HCT116 (cell line): ENCODE results near the gene LMO7. TPM values are rescaled to one million over a fixed set of nuclear protein-coding genes. Genes with fewer than 3 reads are reported as not detected.
A peak's percentile ranks its signal among the peaks of the same experiment; 100 is the strongest.

ENCODE experiments used
- ATAC-seq: fragments of 200-7000 bp; cut with Tn5 transposase; 2 replicates; pipeline ENCODE4 v1.9.1; 2020; ENCODE audit warnings: mild to moderate bottlenecking, moderate library complexity
- BruUV-seq: library from RNA; stranded (reverse); fragments of 400-500 nt; replicated peaks from 2 replicates; lab custom pipeline; 2021; lab: Mats Ljungman, UMichigan
- CTCF ChIA-PET: fragments of 300-600 bp; sonication (Branson Sonifier 250); formaldehyde crosslinking; loops from one replicate; lab custom pipeline; 2021; ENCODE audit warnings: antibody characterized with exemption; lab: Charles Lee
- POLR2A ChIA-PET: fragments of 300-600, 350-600 bp; sonication (Branson Sonifier 250); formaldehyde crosslinking; loops from one replicate; lab custom pipeline; 2021; ENCODE audit warnings: antibody characterized with exemption; lab: Charles Lee
- RAD21 ChIA-PET, 2 experiments: fragments of 300-600 bp; sonication (Branson Sonifier 250); formaldehyde crosslinking; loops; one replicate each; lab custom pipeline; 2023; ENCODE audit warnings: low total read pairs in 2 of 2; ENCODE audit not compliant: uncharacterized antibody in 2 of 2, unreplicated experiment in 2 of 2, low non-redundant PET in 1 of 2; lab: Charles Lee
- DNase-seq: peaks from one replicate; pipeline ENCODE4 v3.0.0-alpha.2; 2010; ENCODE audit warnings: low read depth, low spot score
- H2AFZ ChIP-seq: fragments of 200-600 bp; shearing (Covaris generic), sonication (generic); 2 replicates; pipeline ENCODE4 v1.6.1; 2017; ENCODE audit warnings: low read depth, mixed run types, mixed read lengths, antibody characterized with exemption, low read length; ENCODE audit not compliant: poor library complexity, severe bottlenecking
- H3K27ac ChIP-seq: 2 replicates; pipeline ENCODE4 v1.5.1; 2012; ENCODE audit warnings: low read depth, low read length
- H3K27me3 ChIP-seq: fragments of 200-600 bp; sonication (generic); 2 replicates; pipeline ENCODE4 v1.6.1; 2016; ENCODE audit warnings: mixed run types, low read length, mixed read lengths; ENCODE audit not compliant: insufficient read depth
- H3K36me3 ChIP-seq, 2 experiments: fragments of 200-500 bp in 1 of 2; fragments of 200-600 bp in 1 of 2; sonication (Bioruptor generic) in 1 of 2; sonication (generic) in 1 of 2; 2 replicates each; pipeline versions ENCODE4 v1.5.1 to v1.6.1; 2014 to 2016; ENCODE audit warnings: low read length in 2 of 2, inconsistent platforms in 1 of 2, mixed read lengths in 1 of 2, mixed run types in 1 of 2; ENCODE audit not compliant: insufficient read depth in 2 of 2, control insufficient read depth in 1 of 2
- H3K4me1 ChIP-seq, 2 experiments: fragments of 200-600 bp in 1 of 2; sonication (generic) in 1 of 2; 2 replicates each; pipeline versions ENCODE4 v1.5.1 to v1.6.1; 2012 to 2017; ENCODE audit warnings: low read length in 2 of 2, inconsistent platforms in 1 of 2, mild to moderate bottlenecking in 1 of 2, mixed read lengths in 1 of 2, mixed run types in 1 of 2, moderate library complexity in 1 of 2; ENCODE audit not compliant: insufficient read depth in 2 of 2, control insufficient read depth in 1 of 2
- H3K4me2 ChIP-seq: fragments of 200-600 bp; sonication (generic); 2 replicates; pipeline ENCODE4 v1.6.1; 2017; ENCODE audit warnings: mixed run types, low read length, mixed read lengths
- H3K4me3 ChIP-seq, 2 experiments: fragments of 200-600 bp in 1 of 2; sonication (generic) in 1 of 2; replicated peaks in 1 of 2; 2 replicates each; pipeline ENCODE4 v1.5.1; 2011 to 2016; ENCODE audit warnings: low read length in 2 of 2, control low read depth in 1 of 2, low read depth in 1 of 2, mild to moderate bottlenecking in 1 of 2, mixed read lengths in 1 of 2, mixed run types in 1 of 2
- H3K79me2 ChIP-seq: fragments of 200-600 bp; sonication (generic); 2 replicates; pipeline ENCODE4 v1.6.1; 2017; ENCODE audit warnings: mild to moderate bottlenecking, mixed run types, low read length, moderate library complexity, mixed read lengths; ENCODE audit not compliant: insufficient read depth
- H3K9ac ChIP-seq: fragments of 200-600 bp; sonication (generic); 2 replicates; pipeline ENCODE4 v1.6.1; 2016; ENCODE audit warnings: low read length, mixed read lengths
- H3K9me2 ChIP-seq: fragments of 200-600 bp; sonication (generic), shearing (Covaris generic); 2 replicates; pipeline ENCODE4 v1.6.1; 2017; ENCODE audit warnings: mixed run types, mild to moderate bottlenecking, moderate library complexity; ENCODE audit not compliant: insufficient read depth
- H3K9me3 ChIP-seq, 2 experiments: fragments of 200-500 bp in 1 of 2; fragments of 200-600 bp in 1 of 2; sonication (Bioruptor generic) in 1 of 2; sonication (generic) in 1 of 2; 2 replicates each; pipeline ENCODE4 v1.6.1; 2014 to 2017; ENCODE audit warnings: low read length in 2 of 2, mixed read lengths in 2 of 2, inconsistent platforms in 1 of 2, low read depth in 1 of 2, mild to moderate bottlenecking in 1 of 2, mixed run types in 1 of 2, moderate library complexity in 1 of 2; ENCODE audit not compliant: control insufficient read depth in 1 of 2, insufficient read depth in 1 of 2
- H4K20me1 ChIP-seq: fragments of 200-600 bp; sonication (generic), shearing (Covaris generic); 2 replicates; pipeline ENCODE4 v1.6.1; 2017; ENCODE audit warnings: mixed run types, mild to moderate bottlenecking, moderate library complexity; ENCODE audit not compliant: insufficient read depth
- CBX3 ChIP-seq: IDR thresholded peaks from 2 replicates; pipeline ENCODE4 v1.6.1; 2012; ENCODE audit warnings: low read depth
- CEBPB ChIP-seq: IDR thresholded peaks from 2 replicates; pipeline ENCODE4 v1.6.1; 2012; ENCODE audit warnings: low read depth
- EGR1 ChIP-seq: IDR thresholded peaks from 2 replicates; pipeline ENCODE4 v1.6.1; 2012; ENCODE audit warnings: low read depth
- EZH2 ChIP-seq: fragments of 200-600 bp; sonication (generic); IDR thresholded peaks from 2 replicates; pipeline ENCODE4 v1.6.1; 2017; ENCODE audit warnings: antibody characterized with exemption, mixed run types
- EZH2phosphoT487 ChIP-seq: fragments of 200-600 bp; IDR thresholded peaks from 2 replicates; pipeline ENCODE4 v1.6.1; 2018; ENCODE audit warnings: antibody characterized with exemption, borderline replicate concordance
- JUND ChIP-seq: IDR thresholded peaks from 2 replicates; pipeline ENCODE4 v1.6.1; 2012
- POLR2AphosphoS5 ChIP-seq: IDR thresholded peaks from 2 replicates; pipeline ENCODE4 v1.6.1; 2011; ENCODE audit warnings: mild to moderate bottlenecking, low read depth, low read length, moderate library complexity
- RAD21 ChIP-seq: IDR thresholded peaks from 2 replicates; pipeline ENCODE4 v1.6.1; 2012; ENCODE audit warnings: low read depth, mild to moderate bottlenecking
- SIN3A ChIP-seq: IDR thresholded peaks from 2 replicates; pipeline ENCODE4 v1.6.1; 2012; ENCODE audit warnings: low read depth
- SP1 ChIP-seq: IDR thresholded peaks from 2 replicates; pipeline ENCODE4 v1.6.1; 2012; ENCODE audit warnings: low read depth
- TCF7L2 ChIP-seq: IDR thresholded peaks from 2 replicates; pipeline ENCODE4 v1.7.0; 2011; ENCODE audit warnings: borderline replicate concordance, inconsistent platforms; ENCODE audit not compliant: insufficient read depth, insufficient read length; ENCODE audit errors: extremely low read depth
- YY1 ChIP-seq: IDR thresholded peaks from 2 replicates; pipeline ENCODE4 v1.6.1; 2011; ENCODE audit warnings: low read length, low read depth, moderate library complexity, mild to moderate bottlenecking; ENCODE audit not compliant: insufficient replicate concordance; ENCODE audit errors: extremely low read depth
- intact Hi-C: fragments of 100-400 bp; cut with micrococcal nuclease; formaldehyde crosslinking; loops from 2 replicates; pipeline ENCODE4 v1.10.0; 2022
- total RNA-seq: library from RNA; stranded (reverse); gene quantifications from one replicate; pipeline ENCODE4 v1.2.1, GENCODE V29; 2021; ENCODE audit not compliant: unreplicated experiment
- TF ChIP-seq, protein P1 (sequence below): IDR thresholded peaks from 2 replicates; pipeline ENCODE4 v1.6.1; 2011; ENCODE audit warnings: mild to moderate bottlenecking, low read length, moderate library complexity; ENCODE audit not compliant: insufficient replicate concordance; ENCODE audit errors: extremely low read depth
- TF ChIP-seq, protein P2 (sequence below): IDR thresholded peaks from 2 replicates; pipeline ENCODE4 v1.6.1; 2012
- TF ChIP-seq, protein P3 (sequence below), 3 experiments: fragments of 200-600 bp in 1 of 3; sonication (generic) in 1 of 3; IDR thresholded peaks in 2 of 3; conservative IDR thresholded peaks in 1 of 3; 2 replicates each; pipeline ENCODE4 v1.5.1; 2012 to 2017; ENCODE audit warnings: low read depth in 2 of 3, low read length in 2 of 3, antibody characterized with exemption in 1 of 3, borderline replicate concordance in 1 of 3, control low read depth in 1 of 3, mild to moderate bottlenecking in 1 of 3, mixed read lengths in 1 of 3, mixed run types in 1 of 3, moderate library complexity in 1 of 3; ENCODE audit not compliant: insufficient read depth in 1 of 3

LMO7 gene
- total RNA-seq, 1 experiment from 2014 or later = 8.1 TPM

DNA sequence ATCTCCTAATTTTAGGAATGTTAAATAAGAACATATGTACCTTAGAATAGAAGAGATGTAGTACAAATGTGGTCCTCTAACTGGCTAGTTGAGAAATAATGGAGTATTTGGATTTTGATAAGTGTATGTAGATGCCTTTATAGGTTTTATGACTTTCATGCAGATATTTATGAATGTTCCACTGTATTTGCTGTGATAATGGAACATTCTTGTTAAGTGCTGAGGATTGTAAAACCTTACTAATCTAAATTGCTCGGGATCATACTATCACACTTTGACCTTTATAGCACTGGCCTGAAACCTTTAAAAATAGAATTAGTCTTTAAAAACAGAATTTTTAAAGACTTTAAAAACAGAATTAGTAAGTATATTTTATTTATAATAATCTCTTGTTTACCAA, 135.1 kb downstream of the LMO7 start:
- TF ChIP-seq TCF7L2 = no peak
- TF ChIP-seq SIN3A = no peak
- TF ChIP-seq CEBPB = no peak
- DNase-seq (no peak), ATAC-seq (no peak)
- ChIA-PET RAD21 (no interaction called here), POLR2A (interaction anchor here (0.7 kb wide), 1 partner anchor 10 kb away, joined by 3 read pairs; no protein-coding TSS in a partner anchor), CTCF (no interaction called here)
- Histone ChIP-seq H3K27me3 (no peaks in the 10 kb centered on the region), H3K9me3 (no peaks in the 10 kb centered on the region), H3K9me2 (no peaks in the 10 kb centered on the region), H3K27ac (no peak overlapping the region), H3K9ac (no peak overlapping the region), H4K20me1 (no peaks in the 10 kb centered on the region), H3K4me3 (no peak overlapping the region), H3K79me2 (no peaks in the 10 kb centered on the region), H2AFZ (no peak overlapping the region), H3K4me2 (peak overlapping the region; percentile 59; the same call in 1 of the 2 replicates), H3K36me3 (no peaks in the 10 kb centered on the region), H3K4me1 (peaks cover 7 to 23% of the 10 kb centered on the region in 2 experiments)
- intact Hi-C loops = no loop called here
- BruUV-seq = no TSS peak

DNA sequence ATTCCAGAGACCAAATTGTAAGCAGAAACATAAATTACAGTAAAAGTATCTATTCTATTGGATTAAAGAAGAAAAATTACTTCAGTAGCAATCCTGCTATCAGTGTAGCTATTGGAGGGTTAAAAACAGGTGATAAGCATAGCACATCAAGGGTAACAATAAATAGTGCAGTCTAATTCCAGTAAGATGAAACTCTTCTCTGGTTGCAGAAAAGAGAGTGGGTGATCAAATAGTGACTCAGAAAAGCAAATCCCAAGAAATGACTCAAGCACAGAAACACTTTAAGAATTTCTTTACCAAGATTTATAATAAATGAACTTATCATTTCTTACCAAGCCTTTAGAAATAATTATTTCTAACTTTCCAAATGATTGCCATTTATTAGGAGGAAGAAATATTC, 135.7 kb downstream of the LMO7 start:
- RAD21 ChIA-PET = no interaction called here
- Histone ChIP-seq H3K4me1 (peaks cover 7 to 23% of the 10 kb centered on the region in 2 experiments), H3K36me3 (no peaks in the 10 kb centered on the region), H3K9me2 (no peaks in the 10 kb centered on the region), H4K20me1 (no peaks in the 10 kb centered on the region), H3K9me3 (no peaks in the 10 kb centered on the region), H2AFZ (no peak overlapping the region), H3K27me3 (no peaks in the 10 kb centered on the region), H3K79me2 (no peaks in the 10 kb centered on the region), H3K27ac (no peak overlapping the region; the same call in 1 of the 2 replicates), H3K4me2 (peak overlapping the region; percentile 59), H3K9ac (no peak overlapping the region), H3K4me3 (no peak overlapping the region)
- POLR2A ChIA-PET = no interaction called here
- BruUV-seq = no TSS peak
- intact Hi-C loops = no loop called here
- DNase-seq = peak; percentile 64
- CTCF ChIA-PET = no interaction called here
- ATAC-seq = peak; percentile 88
- TF ChIP-seq EZH2 (no peak), CBX3 (peak; percentile 33; the same call in 1 of the 2 replicates), EZH2phosphoT487 (no peak), CEBPB (peak; percentile 66), JUND (peak; percentile 80), YY1 (no peak), EGR1 (peak; percentile 52; the same call in 1 of the 2 replicates), SIN3A (0 out of 2 replicates have a peak, but pooled peaks have one; percentile 31), SP1 (peak; percentile 55), RAD21 (no peak), POLR2AphosphoS5 (no peak)
- TF ChIP-seq, protein P1, sequence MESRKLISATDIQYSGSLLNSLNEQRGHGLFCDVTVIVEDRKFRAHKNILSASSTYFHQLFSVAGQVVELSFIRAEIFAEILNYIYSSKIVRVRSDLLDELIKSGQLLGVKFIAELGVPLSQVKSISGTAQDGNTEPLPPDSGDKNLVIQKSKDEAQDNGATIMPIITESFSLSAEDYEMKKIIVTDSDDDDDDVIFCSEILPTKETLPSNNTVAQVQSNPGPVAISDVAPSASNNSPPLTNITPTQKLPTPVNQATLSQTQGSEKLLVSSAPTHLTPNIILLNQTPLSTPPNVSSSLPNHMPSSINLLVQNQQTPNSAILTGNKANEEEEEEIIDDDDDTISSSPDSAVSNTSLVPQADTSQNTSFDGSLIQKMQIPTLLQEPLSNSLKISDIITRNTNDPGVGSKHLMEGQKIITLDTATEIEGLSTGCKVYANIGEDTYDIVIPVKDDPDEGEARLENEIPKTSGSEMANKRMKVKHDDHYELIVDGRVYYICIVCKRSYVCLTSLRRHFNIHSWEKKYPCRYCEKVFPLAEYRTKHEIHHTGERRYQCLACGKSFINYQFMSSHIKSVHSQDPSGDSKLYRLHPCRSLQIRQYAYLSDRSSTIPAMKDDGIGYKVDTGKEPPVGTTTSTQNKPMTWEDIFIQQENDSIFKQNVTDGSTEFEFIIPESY = no peak
- TF ChIP-seq, protein P2, sequence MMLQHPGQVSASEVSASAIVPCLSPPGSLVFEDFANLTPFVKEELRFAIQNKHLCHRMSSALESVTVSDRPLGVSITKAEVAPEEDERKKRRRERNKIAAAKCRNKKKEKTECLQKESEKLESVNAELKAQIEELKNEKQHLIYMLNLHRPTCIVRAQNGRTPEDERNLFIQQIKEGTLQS = no peak
- TF ChIP-seq, protein P3, sequence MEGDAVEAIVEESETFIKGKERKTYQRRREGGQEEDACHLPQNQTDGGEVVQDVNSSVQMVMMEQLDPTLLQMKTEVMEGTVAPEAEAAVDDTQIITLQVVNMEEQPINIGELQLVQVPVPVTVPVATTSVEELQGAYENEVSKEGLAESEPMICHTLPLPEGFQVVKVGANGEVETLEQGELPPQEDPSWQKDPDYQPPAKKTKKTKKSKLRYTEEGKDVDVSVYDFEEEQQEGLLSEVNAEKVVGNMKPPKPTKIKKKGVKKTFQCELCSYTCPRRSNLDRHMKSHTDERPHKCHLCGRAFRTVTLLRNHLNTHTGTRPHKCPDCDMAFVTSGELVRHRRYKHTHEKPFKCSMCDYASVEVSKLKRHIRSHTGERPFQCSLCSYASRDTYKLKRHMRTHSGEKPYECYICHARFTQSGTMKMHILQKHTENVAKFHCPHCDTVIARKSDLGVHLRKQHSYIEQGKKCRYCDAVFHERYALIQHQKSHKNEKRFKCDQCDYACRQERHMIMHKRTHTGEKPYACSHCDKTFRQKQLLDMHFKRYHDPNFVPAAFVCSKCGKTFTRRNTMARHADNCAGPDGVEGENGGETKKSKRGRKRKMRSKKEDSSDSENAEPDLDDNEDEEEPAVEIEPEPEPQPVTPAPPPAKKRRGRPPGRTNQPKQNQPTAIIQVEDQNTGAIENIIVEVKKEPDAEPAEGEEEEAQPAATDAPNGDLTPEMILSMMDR (IDR thresholded peaks at IDR 0.05 in 2 of 3, conservative IDR thresholded peaks at IDR 0.05 in 1 of 3; ENCODE audit: borderline replicate concordance in 1 of 3, insufficient read depth in 1 of 3, low read depth in 2 of 3, low read length in 2 of 3) = no peak
